ENCODE results near the gene FRMPD1. TPM values are rescaled to one million over a fixed set of nuclear protein-coding genes. Genes with fewer than 3 reads are reported as not detected.

The FRMPD1 gene
- total and polyA plus RNA-seq, 9 donors = 6.7 to 12.5 (median 10.7) TPM

DNA sequence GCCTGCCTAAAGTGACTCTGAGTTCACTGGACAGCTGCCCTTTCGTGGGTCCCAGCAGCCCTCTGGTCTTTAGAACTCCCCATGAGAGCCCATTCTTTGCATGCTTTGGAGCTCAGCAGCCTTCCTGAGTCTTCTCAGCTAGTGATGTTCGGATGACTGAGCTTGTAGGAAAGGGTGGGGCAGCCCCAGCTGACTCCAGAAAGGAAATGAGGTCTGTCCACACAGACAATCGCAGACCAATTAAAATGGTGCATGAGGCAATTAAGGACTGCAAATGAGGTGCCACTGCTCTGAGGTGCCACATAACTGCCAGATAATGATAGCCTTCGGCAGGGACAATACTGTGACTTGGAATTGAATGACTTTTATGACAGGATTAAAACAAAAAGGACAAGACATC, 32.9 kb upstream of the FRMPD1 start:
- DNase-seq = peak; percentile 62
- Histone ChIP-seq H3K4me1 (ENCODE audit: control insufficient read depth, insufficient read depth, low read length) (peaks cover 26% of the 10 kb centered on the region), H3K9me3 (replicated peaks; ENCODE audit: control insufficient read depth, low read depth, low read length) (no peaks in the 10 kb centered on the region), H3K27me3 (ENCODE audit: control insufficient read depth, insufficient read depth, low read length) (peaks cover 2% of the 10 kb centered on the region), H3K4me3 (ENCODE audit: low read length) (no peak overlapping the region), H3K36me3 (ENCODE audit: control insufficient read depth, insufficient read depth, low read length) (no peaks in the 10 kb centered on the region), H3K27ac (ENCODE audit: low read length) (peak overlapping the region; percentile 68)
- 16% methylated on average over 3 of the region's 4 CpGs for WGBS (ENCODE audit: insufficient coverage)

GRCh38 chr9:37618817-37619216, 31.9 kb upstream of the FRMPD1 start:
- H3K4me1 ChIP-seq (ENCODE audit: control insufficient read depth, insufficient read depth, low read length) = peaks cover 26% of the 10 kb centered on the region
- no peaks in the 10 kb centered on the region for H3K36me3 ChIP-seq (ENCODE audit: control insufficient read depth, insufficient read depth, low read length)
- H3K27me3 ChIP-seq (ENCODE audit: control insufficient read depth, insufficient read depth, low read length) = peaks cover 2% of the 10 kb centered on the region
- DNase-seq = no peak
- no CpG with 5 or more reads among the region's 4 CpGs for WGBS (ENCODE audit: insufficient coverage)
- no peaks in the 10 kb centered on the region for H3K9me3 ChIP-seq (replicated peaks; ENCODE audit: control insufficient read depth, low read depth, low read length)
- H3K4me3 ChIP-seq (ENCODE audit: low read length) = no peak overlapping the region
- H3K27ac ChIP-seq (ENCODE audit: low read length) = no peak overlapping the region

- no CpG with 5 or more reads among the region's 3 CpGs for WGBS (ENCODE audit: insufficient coverage)
- no peak overlapping the region for H3K4me3 ChIP-seq (ENCODE audit: low read length)
- H3K9me3 ChIP-seq (replicated peaks; ENCODE audit: control insufficient read depth, low read depth, low read length) = no peaks in the 10 kb centered on the region
- peaks cover 26% of the 10 kb centered on the region for H3K4me1 ChIP-seq (ENCODE audit: control insufficient read depth, insufficient read depth, low read length)
- H3K27ac ChIP-seq (ENCODE audit: low read length) = no peak overlapping the region
- no peak for DNase-seq
- H3K27me3 ChIP-seq (ENCODE audit: control insufficient read depth, insufficient read depth, low read length) = peaks cover 2% of the 10 kb centered on the region
- no peaks in the 10 kb centered on the region for H3K36me3 ChIP-seq (ENCODE audit: control insufficient read depth, insufficient read depth, low read length)
Measured at GRCh38 chr9:37619806-37620205, 30.9 kb upstream of the FRMPD1 start.

GRCh38 chr9:37620396-37620795, 30.4 kb upstream of the FRMPD1 start:
- Histone ChIP-seq H3K9me3 (replicated peaks; ENCODE audit: control insufficient read depth, low read depth, low read length) (no peaks in the 10 kb centered on the region), H3K27me3 (ENCODE audit: control insufficient read depth, insufficient read depth, low read length) (peaks cover 2% of the 10 kb centered on the region), H3K4me3 (ENCODE audit: low read length) (no peak overlapping the region), H3K4me1 (ENCODE audit: control insufficient read depth, insufficient read depth, low read length) (peaks cover 26% of the 10 kb centered on the region), H3K36me3 (ENCODE audit: control insufficient read depth, insufficient read depth, low read length) (no peaks in the 10 kb centered on the region), H3K27ac (ENCODE audit: low read length) (no peak overlapping the region)
- no CpG with 5 or more reads among the region's 1 CpG for WGBS (ENCODE audit: insufficient coverage)
- DNase-seq = no peak

- H3K36me3 ChIP-seq (ENCODE audit: control insufficient read depth, insufficient read depth, low read length) = no peaks in the 10 kb centered on the region
- H3K27me3 ChIP-seq (ENCODE audit: control insufficient read depth, insufficient read depth, low read length) = peaks cover 2% of the 10 kb centered on the region
- no peak overlapping the region for H3K27ac ChIP-seq (ENCODE audit: low read length)
- DNase-seq = peak; percentile 14
- H3K9me3 ChIP-seq (replicated peaks; ENCODE audit: control insufficient read depth, low read depth, low read length) = no peaks in the 10 kb centered on the region
- no peak overlapping the region for H3K4me3 ChIP-seq (ENCODE audit: low read length)
- H3K4me1 ChIP-seq (ENCODE audit: control insufficient read depth, insufficient read depth, low read length) = peaks cover 26% of the 10 kb centered on the region
- WGBS (ENCODE audit: insufficient coverage) = 31% methylated on average over 9 of the region's 9 CpGs
Measured at GRCh38 chr9:37621273-37622121, 29.3 kb upstream of the FRMPD1 start.

DNA sequence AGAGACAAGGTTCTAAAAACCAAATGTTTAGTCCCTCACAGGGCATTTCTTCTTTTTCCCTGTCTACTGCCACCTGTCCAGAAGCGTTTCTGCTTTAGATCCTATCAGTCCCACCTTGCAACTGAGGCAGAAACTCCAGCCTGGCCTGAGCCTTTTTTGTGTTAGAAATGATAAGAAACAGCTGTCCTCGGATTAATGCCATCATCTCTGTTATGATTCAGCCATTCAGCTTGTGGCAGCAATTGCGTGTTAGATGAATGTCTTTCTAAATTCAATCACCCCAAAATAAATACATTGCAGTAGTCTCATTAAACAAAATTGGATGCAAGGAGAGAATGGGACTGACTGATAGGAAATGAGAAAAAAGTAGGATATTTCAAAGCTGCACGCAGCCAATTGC, 28.3 kb upstream of the FRMPD1 start:
- no peak overlapping the region for H3K27ac ChIP-seq (ENCODE audit: low read length)
- peaks cover 23% of the 10 kb centered on the region for H3K4me1 ChIP-seq (ENCODE audit: control insufficient read depth, insufficient read depth, low read length)
- H3K27me3 ChIP-seq (ENCODE audit: control insufficient read depth, insufficient read depth, low read length) = peaks cover 2% of the 10 kb centered on the region
- H3K9me3 ChIP-seq (replicated peaks; ENCODE audit: control insufficient read depth, low read depth, low read length) = no peaks in the 10 kb centered on the region
- no peak overlapping the region for H3K4me3 ChIP-seq (ENCODE audit: low read length)
- WGBS (ENCODE audit: insufficient coverage) = no CpG with 5 or more reads among the region's 4 CpGs
- H3K36me3 ChIP-seq (ENCODE audit: control insufficient read depth, insufficient read depth, low read length) = no peaks in the 10 kb centered on the region
- DNase-seq = no peak

- WGBS (ENCODE audit: insufficient coverage) = 86% methylated on average over 2 of the region's 2 CpGs
- H3K4me3 ChIP-seq (ENCODE audit: low read length) = no peak overlapping the region
- H3K27me3 ChIP-seq (ENCODE audit: control insufficient read depth, insufficient read depth, low read length) = no peaks in the 10 kb centered on the region
- H3K27ac ChIP-seq (ENCODE audit: low read length) = no peak overlapping the region
- DNase-seq = no peak
- no peaks in the 10 kb centered on the region for H3K9me3 ChIP-seq (replicated peaks; ENCODE audit: control insufficient read depth, low read depth, low read length)
- H3K4me1 ChIP-seq (ENCODE audit: control insufficient read depth, insufficient read depth, low read length) = peaks cover 16% of the 10 kb centered on the region
- no peaks in the 10 kb centered on the region for H3K36me3 ChIP-seq (ENCODE audit: control insufficient read depth, insufficient read depth, low read length)
Measured at GRCh38 chr9:37623267-37623666, 27.5 kb upstream of the FRMPD1 start.

- no peak overlapping the region for H3K27ac ChIP-seq (ENCODE audit: low read length)
- no peak for DNase-seq
- no CpG with 5 or more reads among the region's 1 CpG for WGBS (ENCODE audit: insufficient coverage)
- H3K4me1 ChIP-seq (ENCODE audit: control insufficient read depth, insufficient read depth, low read length) = peaks cover 16% of the 10 kb centered on the region
- H3K9me3 ChIP-seq (replicated peaks; ENCODE audit: control insufficient read depth, low read depth, low read length) = no peaks in the 10 kb centered on the region
- H3K27me3 ChIP-seq (ENCODE audit: control insufficient read depth, insufficient read depth, low read length) = no peaks in the 10 kb centered on the region
- no peak overlapping the region for H3K4me3 ChIP-seq (ENCODE audit: low read length)
- H3K36me3 ChIP-seq (ENCODE audit: control insufficient read depth, insufficient read depth, low read length) = no peaks in the 10 kb centered on the region
Measured at GRCh38 chr9:37624073-37624472, 26.7 kb upstream of the FRMPD1 start.

- Histone ChIP-seq H3K36me3 (ENCODE audit: control insufficient read depth, insufficient read depth, low read length) (no peaks in the 10 kb centered on the region), H3K4me3 (ENCODE audit: low read length) (no peak overlapping the region), H3K27me3 (ENCODE audit: control insufficient read depth, insufficient read depth, low read length) (no peaks in the 10 kb centered on the region), H3K27ac (ENCODE audit: low read length) (no peak overlapping the region), H3K9me3 (replicated peaks; ENCODE audit: control insufficient read depth, low read depth, low read length) (no peaks in the 10 kb centered on the region), H3K4me1 (ENCODE audit: control insufficient read depth, insufficient read depth, low read length) (peaks cover 11% of the 10 kb centered on the region)
- no peak for DNase-seq
- WGBS (ENCODE audit: insufficient coverage) = 33% methylated on average over 1 of the region's 5 CpGs
Measured at GRCh38 chr9:37625036-37625757, 25.6 kb upstream of the FRMPD1 start.

DNA sequence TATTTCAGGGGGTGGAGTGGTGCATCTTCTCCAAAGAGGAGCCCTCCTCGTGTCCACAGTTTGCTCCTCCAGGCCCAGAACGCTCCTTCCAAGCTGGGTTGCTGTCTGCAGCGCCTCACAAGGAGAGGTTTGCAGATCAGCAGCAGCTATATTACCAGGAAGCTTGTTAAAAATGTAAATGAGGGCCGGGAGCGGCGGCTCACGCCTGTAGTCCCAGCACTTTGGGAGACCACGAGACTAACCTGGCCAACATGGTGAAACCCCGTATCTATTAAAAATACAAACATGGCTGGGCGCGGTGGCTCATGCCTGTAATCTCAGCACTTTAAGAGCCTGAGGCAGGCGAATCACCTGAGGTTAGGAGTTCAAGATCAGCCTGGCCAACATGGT, 25.0 kb upstream of the FRMPD1 start:
- 80% methylated on average over 9 of the region's 12 CpGs for WGBS (ENCODE audit: insufficient coverage)
- no peak for DNase-seq
- H3K4me1 ChIP-seq (ENCODE audit: control insufficient read depth, insufficient read depth, low read length) = peaks cover 9% of the 10 kb centered on the region

More for the DNA sequence above, 25.0 kb upstream of the FRMPD1 start:
- Histone ChIP-seq H3K27me3 (ENCODE audit: control insufficient read depth, insufficient read depth, low read length) (no peaks in the 10 kb centered on the region), H3K36me3 (ENCODE audit: control insufficient read depth, insufficient read depth, low read length) (no peaks in the 10 kb centered on the region), H3K9me3 (replicated peaks; ENCODE audit: control insufficient read depth, low read depth, low read length) (no peaks in the 10 kb centered on the region), H3K27ac (ENCODE audit: low read length) (no peak overlapping the region), H3K4me3 (ENCODE audit: low read length) (no peak overlapping the region)
